NB4 (cell line): ENCODE measurements around the gene UTP15.

Experiments used
- MYC ChIP-seq: IDR thresholded peaks from 2 replicates; pipeline ENCODE4 v1.6.1; 2011; ENCODE audit warnings: low read depth, low read length
- POLR2A ChIP-seq: IDR thresholded peaks from 2 replicates; pipeline ENCODE4 v1.6.1; 2011; ENCODE audit warnings: mild to moderate bottlenecking; ENCODE audit not compliant: insufficient read length; ENCODE audit errors: extremely low read depth
- TF ChIP-seq, protein P1 (sequence below): IDR thresholded peaks from one replicate; pipeline ENCODE4 v1.5.1; 2012; ENCODE audit warnings: low read depth, low read length

DNA sequence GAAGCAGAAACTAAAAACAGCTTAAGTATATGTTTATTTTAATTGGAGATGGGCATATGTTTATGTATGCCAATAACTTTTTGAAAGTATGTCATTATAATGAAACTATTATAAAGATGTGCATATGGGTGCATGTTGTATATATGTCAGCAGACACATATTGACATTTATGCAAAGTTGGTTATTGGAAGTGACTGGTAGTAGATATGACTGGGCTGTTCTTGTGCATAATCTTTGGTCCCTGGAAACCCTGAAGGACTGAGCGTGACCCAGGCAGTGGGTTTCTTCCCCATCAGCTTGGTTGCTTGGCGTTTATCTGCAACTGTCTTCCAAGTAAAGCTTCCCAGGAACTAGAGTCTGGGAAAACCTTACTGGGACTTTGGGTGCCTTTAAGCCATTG lies 25.8 kb upstream of the UTP15 start:
- TF ChIP-seq, protein P1, sequence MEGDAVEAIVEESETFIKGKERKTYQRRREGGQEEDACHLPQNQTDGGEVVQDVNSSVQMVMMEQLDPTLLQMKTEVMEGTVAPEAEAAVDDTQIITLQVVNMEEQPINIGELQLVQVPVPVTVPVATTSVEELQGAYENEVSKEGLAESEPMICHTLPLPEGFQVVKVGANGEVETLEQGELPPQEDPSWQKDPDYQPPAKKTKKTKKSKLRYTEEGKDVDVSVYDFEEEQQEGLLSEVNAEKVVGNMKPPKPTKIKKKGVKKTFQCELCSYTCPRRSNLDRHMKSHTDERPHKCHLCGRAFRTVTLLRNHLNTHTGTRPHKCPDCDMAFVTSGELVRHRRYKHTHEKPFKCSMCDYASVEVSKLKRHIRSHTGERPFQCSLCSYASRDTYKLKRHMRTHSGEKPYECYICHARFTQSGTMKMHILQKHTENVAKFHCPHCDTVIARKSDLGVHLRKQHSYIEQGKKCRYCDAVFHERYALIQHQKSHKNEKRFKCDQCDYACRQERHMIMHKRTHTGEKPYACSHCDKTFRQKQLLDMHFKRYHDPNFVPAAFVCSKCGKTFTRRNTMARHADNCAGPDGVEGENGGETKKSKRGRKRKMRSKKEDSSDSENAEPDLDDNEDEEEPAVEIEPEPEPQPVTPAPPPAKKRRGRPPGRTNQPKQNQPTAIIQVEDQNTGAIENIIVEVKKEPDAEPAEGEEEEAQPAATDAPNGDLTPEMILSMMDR: no peak
- no peak for TF ChIP-seq POLR2A
- TF ChIP-seq MYC: no peak
